Measurements from ENCODE around the gene HSF2.

HSF2 gene

DNA sequence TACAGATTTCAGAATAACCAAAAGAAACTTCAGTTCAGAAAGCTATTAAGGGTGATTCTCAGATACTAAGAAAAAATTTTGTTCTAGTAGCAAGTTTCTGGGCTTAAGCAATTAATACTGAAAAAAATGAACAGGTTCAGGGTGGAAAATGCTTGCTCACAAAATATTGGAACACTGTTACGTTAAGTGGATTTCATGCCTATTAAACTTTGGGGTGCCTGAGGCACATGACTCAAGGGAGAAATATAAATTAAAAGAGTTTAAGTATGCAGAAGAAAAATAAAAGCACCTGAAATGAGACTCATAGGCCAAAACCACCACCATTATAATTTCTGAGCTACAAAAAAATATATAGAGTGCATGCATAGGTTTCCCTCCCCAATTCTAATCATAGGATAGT, 32.3 kb upstream of the HSF2 start:
- no peak overlapping the region for H3K4me3 ChIP-seq (ENCODE audit: low read depth, low read length)
- TF ChIP-seq, protein P1, sequence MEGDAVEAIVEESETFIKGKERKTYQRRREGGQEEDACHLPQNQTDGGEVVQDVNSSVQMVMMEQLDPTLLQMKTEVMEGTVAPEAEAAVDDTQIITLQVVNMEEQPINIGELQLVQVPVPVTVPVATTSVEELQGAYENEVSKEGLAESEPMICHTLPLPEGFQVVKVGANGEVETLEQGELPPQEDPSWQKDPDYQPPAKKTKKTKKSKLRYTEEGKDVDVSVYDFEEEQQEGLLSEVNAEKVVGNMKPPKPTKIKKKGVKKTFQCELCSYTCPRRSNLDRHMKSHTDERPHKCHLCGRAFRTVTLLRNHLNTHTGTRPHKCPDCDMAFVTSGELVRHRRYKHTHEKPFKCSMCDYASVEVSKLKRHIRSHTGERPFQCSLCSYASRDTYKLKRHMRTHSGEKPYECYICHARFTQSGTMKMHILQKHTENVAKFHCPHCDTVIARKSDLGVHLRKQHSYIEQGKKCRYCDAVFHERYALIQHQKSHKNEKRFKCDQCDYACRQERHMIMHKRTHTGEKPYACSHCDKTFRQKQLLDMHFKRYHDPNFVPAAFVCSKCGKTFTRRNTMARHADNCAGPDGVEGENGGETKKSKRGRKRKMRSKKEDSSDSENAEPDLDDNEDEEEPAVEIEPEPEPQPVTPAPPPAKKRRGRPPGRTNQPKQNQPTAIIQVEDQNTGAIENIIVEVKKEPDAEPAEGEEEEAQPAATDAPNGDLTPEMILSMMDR (IDR thresholded peaks at IDR 0.05; ENCODE audit: low read depth, low read length), result no peak

DNA sequence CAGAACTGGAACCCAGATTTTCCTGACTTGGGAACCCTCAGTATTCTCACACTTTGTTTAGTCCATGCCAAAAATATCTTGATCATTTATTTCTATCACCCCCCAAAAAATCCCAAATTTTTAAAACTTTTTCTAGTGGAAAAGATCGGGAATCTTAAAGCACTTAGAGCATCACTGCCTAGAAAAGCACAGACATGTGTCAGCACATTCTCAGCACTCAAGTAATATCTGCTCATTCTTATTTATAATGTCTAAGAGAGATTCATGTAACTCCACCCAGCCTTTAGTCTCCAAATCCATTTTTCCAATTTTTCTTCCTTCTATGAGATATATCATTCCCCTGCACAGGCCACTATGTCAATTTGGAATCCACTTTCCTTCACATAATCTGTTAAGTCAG, 29.9 kb upstream of the HSF2 start:
- no peak overlapping the region for H3K4me3 ChIP-seq (ENCODE audit: low read depth, low read length)
- TF ChIP-seq, protein P1 (IDR thresholded peaks at IDR 0.05; ENCODE audit: low read depth, low read length), result no peak

DNA sequence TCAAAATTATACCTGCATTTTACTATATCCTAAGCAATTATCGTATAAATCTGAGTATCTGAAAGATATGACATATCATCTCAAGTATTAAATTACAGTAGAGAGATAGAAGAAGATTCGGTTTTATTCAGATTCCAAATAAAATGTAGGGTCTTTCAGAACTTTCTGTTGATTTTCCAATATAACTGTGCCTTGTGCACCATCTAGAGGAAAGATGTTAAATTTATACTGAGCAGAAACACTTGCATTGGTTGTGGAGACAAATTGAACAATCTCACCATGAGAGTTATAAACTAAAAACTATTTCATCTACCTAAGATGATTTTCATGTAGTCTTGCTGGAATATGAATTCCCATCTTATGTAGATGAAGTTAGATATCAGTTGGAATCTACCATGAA, 26.8 kb upstream of the HSF2 start:
- TF ChIP-seq, protein P1 (IDR thresholded peaks at IDR 0.05; ENCODE audit: low read depth, low read length), result no peak
- H3K4me3 ChIP-seq (ENCODE audit: low read depth, low read length), result no peak overlapping the region

DNA sequence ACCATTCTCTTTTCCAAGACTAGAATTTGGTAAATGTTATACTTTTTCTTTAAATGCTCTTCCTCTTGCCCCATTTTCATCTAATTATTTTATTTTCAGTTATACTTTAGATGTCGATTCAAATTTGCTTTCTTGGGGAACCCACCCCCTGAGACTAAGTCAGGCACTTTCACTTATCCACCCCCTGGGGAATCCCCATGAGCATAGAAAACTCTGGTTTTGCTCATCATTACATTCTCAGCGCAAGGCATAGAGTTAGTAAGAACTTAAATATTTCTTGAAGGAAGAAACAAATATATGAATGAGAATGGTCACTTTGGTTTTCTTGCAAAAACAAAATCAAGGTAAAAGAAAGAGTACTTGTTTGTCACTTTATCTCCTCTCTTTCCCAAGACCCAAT, 25.1 kb upstream of the HSF2 start:
- H3K4me3 ChIP-seq (ENCODE audit: low read depth, low read length), result no peak overlapping the region
- TF ChIP-seq, protein P1 (IDR thresholded peaks at IDR 0.05; ENCODE audit: low read depth, low read length), result no peak

DNA sequence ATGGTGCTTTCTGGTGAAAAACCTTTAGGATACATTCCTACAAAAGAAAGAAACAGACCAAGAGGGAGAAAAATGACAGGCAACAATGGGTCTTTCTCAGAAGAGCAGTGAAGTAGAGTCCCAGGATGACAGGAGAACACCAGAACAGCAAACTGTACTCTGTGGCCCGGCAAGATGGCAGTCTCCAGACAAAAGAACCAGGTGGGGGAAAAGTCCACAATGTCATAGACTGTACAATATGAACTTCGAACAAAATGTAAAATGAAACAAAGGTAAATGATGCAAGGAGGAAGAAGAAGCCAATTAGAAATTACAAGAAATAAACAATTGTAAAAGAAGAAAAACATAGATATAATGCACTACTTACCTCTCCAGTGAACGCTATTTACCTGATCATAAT, 23.2 kb upstream of the HSF2 start:
- TF ChIP-seq, protein P1 (IDR thresholded peaks at IDR 0.05; ENCODE audit: low read depth, low read length), result no peak
- no peak overlapping the region for H3K4me3 ChIP-seq (ENCODE audit: low read depth, low read length)

DNA sequence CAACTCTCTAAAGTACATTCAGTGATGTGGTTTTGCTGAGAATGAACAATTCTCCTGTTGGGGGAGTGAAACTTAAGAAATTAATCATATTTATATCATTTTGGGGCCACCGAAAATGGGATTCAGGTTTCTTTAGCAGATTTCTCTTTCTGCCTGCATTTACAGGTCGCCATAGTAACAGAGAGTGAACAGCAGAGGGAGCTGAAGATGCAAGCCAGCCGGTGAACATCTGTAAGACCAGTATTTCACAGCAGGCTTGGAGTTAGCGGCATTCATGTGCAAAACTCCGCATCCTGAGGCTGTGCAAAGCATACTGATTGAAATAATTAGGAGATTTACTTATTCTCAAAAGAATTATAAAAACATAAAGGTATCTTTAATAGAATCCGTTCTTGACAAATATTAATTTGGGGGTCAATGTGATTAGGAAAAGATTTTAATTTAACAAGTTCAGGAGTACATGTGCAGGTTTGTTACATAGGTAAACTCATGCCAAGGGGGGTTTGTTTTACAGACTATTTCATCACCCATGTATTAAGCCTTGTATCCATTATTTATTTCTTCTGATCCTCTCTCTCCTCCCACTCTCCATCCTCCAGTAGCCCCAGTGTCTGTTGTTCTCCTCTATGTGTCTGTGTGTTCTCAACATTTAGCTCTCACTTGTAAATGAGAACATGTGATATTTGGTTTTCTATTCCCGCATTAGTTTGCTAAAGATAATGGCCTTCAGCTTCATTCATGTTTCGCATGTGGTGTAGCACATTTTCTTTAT, 17.8 kb upstream of the HSF2 start:
- TF ChIP-seq, protein P1 (IDR thresholded peaks at IDR 0.05; ENCODE audit: low read depth, low read length), result peak; percentile 72

DNA sequence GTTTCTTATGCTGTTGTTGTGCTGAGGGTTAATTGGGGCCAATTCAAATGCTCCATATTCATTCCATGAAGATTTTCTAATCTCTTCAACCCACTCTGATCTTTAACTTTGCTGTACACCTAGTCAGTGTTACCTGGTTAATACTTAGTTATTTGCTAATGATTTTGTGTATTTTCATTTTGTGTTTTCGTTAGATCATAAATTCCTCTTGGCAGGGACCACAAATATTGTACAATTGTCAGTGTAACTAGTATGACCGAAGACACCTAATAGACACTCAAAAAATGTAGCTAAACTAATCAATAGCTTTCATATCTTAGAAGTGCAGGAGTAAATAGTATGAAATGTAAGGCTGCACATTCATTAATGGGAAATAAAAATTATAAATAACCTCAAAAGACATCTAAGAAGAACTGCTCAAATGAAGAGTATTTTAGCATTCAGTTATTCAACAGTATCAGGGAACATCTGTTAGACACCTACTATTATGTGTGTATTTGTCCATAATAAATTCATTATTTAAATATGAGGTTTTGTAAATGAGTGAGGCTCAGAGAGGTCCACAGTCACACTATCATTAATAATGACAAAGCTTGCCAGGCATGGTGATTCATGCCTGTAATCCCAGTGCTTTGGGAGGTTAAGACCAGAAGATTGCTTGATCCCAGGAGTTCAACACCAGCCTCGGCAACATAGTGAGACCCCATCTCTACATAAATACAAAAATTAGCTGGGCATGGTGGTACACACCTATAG, 13.4 kb upstream of the HSF2 start:
- H3K4me3 ChIP-seq (ENCODE audit: low read depth, low read length), result no peak overlapping the region
- TF ChIP-seq, protein P1 (IDR thresholded peaks at IDR 0.05; ENCODE audit: low read depth, low read length), result no peak

More for the DNA sequence above, 17.8 kb upstream of the HSF2 start:
- no peak overlapping the region for H3K4me3 ChIP-seq (ENCODE audit: low read depth, low read length)
